ENCODE measurements around the gene CD180. TPM values are rescaled to one million over a fixed set of nuclear protein-coding genes. Genes with fewer than 3 reads are reported as not detected.

CD180 gene
- total RNA-seq, 4 donors from 2014 or later, result 0.82 to 5.2 (median 2.6) TPM; not detected in 1

GRCh38 chr5:67149951-67150523 lies 46.6 kb downstream of the CD180 start:
- Histone ChIP-seq H3K9me3 (no peaks in the 10 kb centered on the region), H3K27ac (no peak overlapping the region), H3K4me1 (peaks cover 0 to 8% (median 2%) of the 10 kb centered on the region in 4 donors), H3K4me3 (no peak overlapping the region), H3K27me3 (no peaks in the 10 kb centered on the region), H3K36me3 (peaks cover 0 to 17% (median 2%) of the 10 kb centered on the region in 4 donors)
- intact Hi-C loops (cut with DNase I; ENCODE audit: low total_unique reads) (no loop called here), in situ Hi-C loops (cut with MboI; ENCODE audit: low pct_ligation_motif_present in 1 of 4, low pct_unique_long_range_greater_than_20kb in 1 of 4, low sequenced_read_pairs in 3 of 4) (loop anchor here in 2 of 4 donors (25.0 kb wide), 1 partner anchor 338 kb away; no protein-coding TSS in a partner anchor)
- peak in 4 of 5 experiments; percentile 19 to 29 (median 26) for TF ChIP-seq CTCF (IDR thresholded peaks at IDR 0.05)
- no peak for TF ChIP-seq POLR2A (IDR thresholded peaks at IDR 0.05)
- no peak for TF ChIP-seq EP300 (IDR thresholded peaks at IDR 0.05; ENCODE audit: low read depth)
- DNase-seq, result no peak
- WGBS, 2 donors (ENCODE audit: low coverage in 1 of 2), result 65% methylated on average over 1 of the region's 1 CpG; no CpG with 5 or more reads in 1 of the 2 donors

GRCh38 chr5:67149057-67149950 lies 47.3 kb downstream of the CD180 start:
- Histone ChIP-seq H3K4me1 (peaks cover 0 to 8% (median 2%) of the 10 kb centered on the region in 4 donors), H3K9me3 (no peaks in the 10 kb centered on the region), H3K36me3 (peaks cover 0 to 14% (median 2%) of the 10 kb centered on the region in 4 donors), H3K27ac (peak overlapping the region in 1 of 4 donors; percentile 23), H3K4me3 (no peak overlapping the region), H3K27me3 (no peaks in the 10 kb centered on the region)
- in situ Hi-C loops (cut with MboI; ENCODE audit: low pct_ligation_motif_present in 1 of 4, low pct_unique_long_range_greater_than_20kb in 1 of 4, low sequenced_read_pairs in 3 of 4) (no loop called here), intact Hi-C loops (cut with DNase I; ENCODE audit: low total_unique reads) (no loop called here)
- 53 to 72% methylated on average over 8 to 14 of the region's 14 CpGs for WGBS, 2 donors (ENCODE audit: low coverage in 1 of 2)
- DNase-seq, result no peak
- TF ChIP-seq POLR2A (IDR thresholded peaks at IDR 0.05), result no peak
- TF ChIP-seq POLR2AphosphoS5 (IDR thresholded peaks at IDR 0.05), result no peak
- no peak for TF ChIP-seq CTCF (IDR thresholded peaks at IDR 0.05)
- TF ChIP-seq EP300 (IDR thresholded peaks at IDR 0.05; ENCODE audit: low read depth), result no peak

GRCh38 chr5:67147760-67148159 lies 48.8 kb downstream of the CD180 start:
- H3K27ac ChIP-seq, result no peak overlapping the region
- peaks cover 0 to 10% (median 3%) of the 10 kb centered on the region in 4 donors for H3K36me3 ChIP-seq
- 96 to 100% methylated on average over 2 to 3 of the region's 3 CpGs for WGBS, 2 donors (ENCODE audit: low coverage in 1 of 2)
- TF ChIP-seq POLR2AphosphoS5 (IDR thresholded peaks at IDR 0.05) (no peak), EP300 (IDR thresholded peaks at IDR 0.05; ENCODE audit: low read depth) (no peak), CTCF (IDR thresholded peaks at IDR 0.05) (no peak), POLR2A (IDR thresholded peaks at IDR 0.05) (no peak)
- peaks cover 0 to 15% (median 3%) of the 10 kb centered on the region in 4 donors for H3K4me1 ChIP-seq
- H3K9me3 ChIP-seq, result no peaks in the 10 kb centered on the region
- H3K27me3 ChIP-seq, result no peaks in the 10 kb centered on the region
- no peak overlapping the region for H3K4me3 ChIP-seq
- no peak for DNase-seq
- in situ Hi-C loops (cut with MboI; ENCODE audit: low pct_ligation_motif_present in 1 of 4, low pct_unique_long_range_greater_than_20kb in 1 of 4, low sequenced_read_pairs in 3 of 4), result no loop called here
- intact Hi-C loops (cut with DNase I; ENCODE audit: low total_unique reads), result no loop called here

- H3K4me3 ChIP-seq, result no peak overlapping the region
- H3K4me1 ChIP-seq, result peaks cover 0 to 15% (median 3%) of the 10 kb centered on the region in 4 donors
- in situ Hi-C loops (cut with MboI; ENCODE audit: low pct_ligation_motif_present in 1 of 4, low pct_unique_long_range_greater_than_20kb in 1 of 4, low sequenced_read_pairs in 3 of 4) (no loop called here), intact Hi-C loops (cut with DNase I; ENCODE audit: low total_unique reads) (no loop called here)
- H3K36me3 ChIP-seq, result peaks cover 0 to 18% (median 6%) of the 10 kb centered on the region in 4 donors
- no peak for DNase-seq
- H3K27me3 ChIP-seq, result no peaks in the 10 kb centered on the region
- WGBS, 2 donors (ENCODE audit: low coverage in 1 of 2), result 77 to 79% methylated on average over 3 to 4 of the region's 4 CpGs
- no peaks in the 10 kb centered on the region for H3K9me3 ChIP-seq
- H3K27ac ChIP-seq, result no peak overlapping the region
- no peak for TF ChIP-seq POLR2AphosphoS5 (IDR thresholded peaks at IDR 0.05)
- TF ChIP-seq POLR2A (IDR thresholded peaks at IDR 0.05), result no peak
- no peak for TF ChIP-seq EP300 (IDR thresholded peaks at IDR 0.05; ENCODE audit: low read depth)
- TF ChIP-seq CTCF (IDR thresholded peaks at IDR 0.05), result no peak
These were observed 49.6 kb downstream of the CD180 start for GRCh38 chr5:67146981-67147380.
